GM19238 (cell line): Measurements from ENCODE around the gene MAP7D1.
"Not testable (repeated sequence)": the region's sequence is repeated elsewhere in the genome, so short reads cannot be mapped to it uniquely, and the experiment has no call there.

Experiments
- DNase-seq: peaks from one replicate; pipeline ENCODE4 v3.0.0; 2011; ENCODE audit warnings: low spot score; ENCODE audit not compliant: insufficient read length

Gene MAP7D1

GRCh38 chr1:36166938-36167905, 11.3 kb downstream of the MAP7D1 start:
- DNase-seq = no peak

- no peak for DNase-seq
Measured at GRCh38 chr1:36168514-36168913, 12.6 kb downstream of the MAP7D1 start.

DNA sequence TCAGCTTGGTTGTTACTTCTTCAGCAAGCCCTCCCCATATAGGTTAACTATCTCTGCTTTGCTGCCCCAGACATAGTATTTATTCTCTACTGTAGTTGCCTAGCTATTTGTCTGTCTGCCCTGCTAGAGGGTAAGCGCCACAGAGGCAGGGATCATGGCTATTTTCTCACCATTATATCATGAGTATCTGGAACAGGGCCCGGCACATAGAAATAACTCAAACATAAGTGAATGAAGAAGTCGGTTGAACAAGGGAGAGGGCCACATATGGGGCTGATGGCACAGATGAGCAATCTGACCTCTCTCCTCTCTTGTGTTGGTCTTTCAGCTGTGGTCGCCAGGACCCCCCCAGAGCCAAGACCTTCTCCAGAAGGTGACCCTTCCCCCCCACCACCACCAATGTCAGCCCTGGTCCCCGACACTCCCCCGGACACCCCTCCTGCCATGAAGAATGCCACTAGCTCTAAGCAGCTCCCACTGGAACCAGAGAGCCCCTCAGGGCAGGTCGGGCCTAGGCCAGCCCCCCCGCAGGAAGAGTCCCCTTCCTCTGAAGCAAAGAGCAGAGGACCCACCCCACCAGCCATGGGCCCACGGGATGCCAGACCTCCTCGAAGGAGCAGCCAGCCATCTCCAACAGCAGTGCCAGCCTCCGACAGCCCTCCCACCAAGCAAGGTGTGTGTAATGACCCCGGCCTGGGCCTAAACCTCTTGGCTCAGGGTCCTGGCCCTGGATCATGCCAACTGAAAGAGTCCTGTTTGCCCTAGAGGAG, 14.9 kb downstream of the MAP7D1 start:
- DNase-seq = no peak

DNA sequence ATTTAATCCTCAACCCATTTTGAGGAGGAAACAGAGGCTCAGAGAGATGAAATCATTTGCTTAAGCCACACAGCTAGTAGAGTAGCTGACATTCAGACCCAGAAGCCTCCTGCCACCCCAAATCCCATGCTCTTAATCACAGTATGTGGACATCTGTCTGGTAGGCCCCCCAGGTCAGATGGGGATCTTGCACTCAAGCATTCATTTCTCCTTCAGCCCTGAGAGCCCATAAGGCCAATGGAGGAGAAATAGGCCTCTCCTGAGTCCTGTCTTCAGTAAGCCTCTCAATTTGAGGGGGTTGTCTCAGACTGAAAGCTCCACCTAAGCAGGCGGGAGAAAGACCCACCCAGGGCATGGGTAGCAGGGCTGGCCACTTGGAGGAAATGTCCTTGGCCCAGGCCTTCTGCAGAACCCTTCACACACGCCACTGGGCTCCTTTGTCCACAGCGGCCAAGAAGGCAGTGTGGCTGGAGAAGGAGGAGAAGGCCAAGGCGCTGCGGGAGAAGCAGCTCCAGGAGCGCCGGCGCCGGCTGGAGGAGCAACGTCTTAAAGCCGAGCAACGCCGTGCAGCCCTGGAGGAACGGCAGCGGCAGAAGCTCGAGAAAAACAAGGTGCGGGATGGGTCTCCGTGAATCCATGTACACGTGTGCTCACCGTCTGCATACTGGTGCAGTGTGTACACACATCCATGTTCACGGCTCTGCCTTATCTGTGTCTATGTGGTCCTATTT, 16.2 kb downstream of the MAP7D1 start:
- no peak for DNase-seq

GRCh38 chr1:36172983-36173382, 17.0 kb downstream of the MAP7D1 start:
- DNase-seq = no peak

DNA sequence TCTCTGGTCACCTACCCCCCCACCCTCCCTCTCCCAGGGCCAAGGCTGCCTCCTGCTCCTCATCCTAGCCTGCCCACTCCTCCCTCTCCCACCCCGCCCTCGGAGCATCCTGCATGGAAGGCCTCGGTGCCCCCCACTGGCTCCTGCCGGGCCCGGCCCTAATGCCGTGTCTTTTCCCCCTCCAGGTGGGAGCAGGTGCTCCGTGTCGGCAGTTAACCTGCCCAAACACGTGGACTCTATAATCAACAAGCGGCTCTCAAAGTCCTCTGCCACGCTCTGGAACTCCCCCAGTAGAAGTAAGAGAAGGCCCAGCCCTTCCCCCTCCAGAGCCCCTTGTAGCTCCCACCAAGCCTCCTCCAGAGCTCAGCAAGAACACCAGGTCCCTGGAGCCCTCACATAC, 18.8 kb downstream of the MAP7D1 start:
- no peak for DNase-seq

GRCh38 chr1:36175137-36176095, 19.5 kb downstream of the MAP7D1 start:
- DNase-seq = no peak

DNA sequence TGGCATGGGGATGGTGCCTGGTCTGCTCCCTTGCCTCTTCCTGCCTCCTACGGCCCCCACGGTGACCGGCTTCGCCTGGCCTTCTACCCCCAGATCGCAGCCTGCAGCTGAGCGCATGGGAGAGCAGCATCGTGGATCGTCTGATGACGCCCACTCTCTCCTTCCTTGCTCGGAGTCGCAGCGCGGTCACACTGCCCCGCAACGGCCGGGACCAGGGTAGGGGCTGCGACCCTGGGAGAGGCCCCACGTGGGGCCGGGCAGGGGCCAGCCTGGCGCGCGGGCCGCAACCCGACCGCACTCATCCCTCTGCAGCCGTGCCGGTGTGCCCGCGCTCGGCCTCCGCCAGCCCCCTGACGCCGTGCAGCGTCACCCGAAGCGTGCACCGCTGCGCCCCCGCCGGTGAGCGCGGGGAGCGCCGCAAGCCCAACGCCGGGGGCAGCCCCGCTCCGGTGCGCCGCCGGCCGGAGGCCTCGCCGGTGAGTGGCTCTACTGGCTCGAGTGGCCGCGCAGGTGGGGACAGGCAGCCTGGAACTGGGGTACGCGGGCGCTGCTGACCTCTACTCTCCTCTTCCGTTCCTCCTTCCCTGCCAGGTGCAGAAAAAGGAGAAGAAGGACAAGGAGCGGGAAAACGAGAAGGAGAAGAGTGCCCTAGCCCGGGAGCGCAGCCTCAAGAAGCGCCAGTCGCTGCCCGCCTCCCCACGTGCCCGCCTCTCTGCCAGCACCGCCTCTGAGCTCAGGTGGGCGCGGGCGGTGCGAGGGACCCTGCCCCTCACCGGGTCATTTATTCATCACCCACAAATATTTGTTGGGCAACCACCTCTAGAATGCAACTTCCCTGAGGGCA, 20.4 kb downstream of the MAP7D1 start:
- DNase-seq = no peak

GRCh38 chr1:36177589-36178431, 21.9 kb downstream of the MAP7D1 start:
- DNase-seq = no peak

DNA sequence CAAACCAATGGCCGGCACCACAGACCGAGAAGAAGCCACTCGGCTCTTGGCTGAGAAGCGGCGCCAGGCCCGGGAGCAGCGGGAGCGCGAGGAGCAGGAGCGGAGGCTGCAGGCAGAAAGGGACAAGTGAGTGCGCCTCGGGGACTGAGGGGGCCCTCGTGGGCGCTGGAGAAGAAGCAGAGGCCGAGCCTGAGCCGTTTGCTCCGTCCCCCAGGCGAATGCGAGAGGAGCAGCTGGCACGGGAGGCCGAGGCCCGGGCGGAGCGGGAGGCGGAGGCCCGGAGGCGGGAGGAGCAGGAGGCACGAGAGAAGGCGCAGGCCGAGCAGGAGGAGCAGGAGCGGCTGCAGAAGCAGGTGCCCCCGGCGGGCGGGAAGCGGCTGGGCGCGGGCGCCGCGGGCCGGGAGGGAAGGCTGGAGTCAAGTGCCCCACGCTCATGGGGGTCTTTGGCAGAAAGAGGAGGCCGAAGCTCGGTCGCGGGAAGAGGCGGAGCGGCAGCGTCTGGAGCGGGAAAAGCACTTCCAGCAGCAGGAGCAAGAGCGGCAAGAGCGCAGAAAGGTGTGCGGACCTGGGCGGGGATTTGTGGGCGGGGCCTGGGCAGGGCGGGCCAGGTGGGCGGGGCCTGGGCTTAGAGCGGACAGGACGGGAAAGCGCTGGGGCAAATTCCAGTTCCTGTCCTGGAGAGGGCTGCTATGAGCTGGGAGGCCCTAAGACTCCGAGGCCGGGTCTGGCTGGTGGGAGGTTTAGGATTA, 22.7 kb downstream of the MAP7D1 start:
- no peak for DNase-seq

GRCh38 chr1:36179220-36179600, 23.2 kb downstream of the MAP7D1 start:
- DNase-seq = no peak

DNA sequence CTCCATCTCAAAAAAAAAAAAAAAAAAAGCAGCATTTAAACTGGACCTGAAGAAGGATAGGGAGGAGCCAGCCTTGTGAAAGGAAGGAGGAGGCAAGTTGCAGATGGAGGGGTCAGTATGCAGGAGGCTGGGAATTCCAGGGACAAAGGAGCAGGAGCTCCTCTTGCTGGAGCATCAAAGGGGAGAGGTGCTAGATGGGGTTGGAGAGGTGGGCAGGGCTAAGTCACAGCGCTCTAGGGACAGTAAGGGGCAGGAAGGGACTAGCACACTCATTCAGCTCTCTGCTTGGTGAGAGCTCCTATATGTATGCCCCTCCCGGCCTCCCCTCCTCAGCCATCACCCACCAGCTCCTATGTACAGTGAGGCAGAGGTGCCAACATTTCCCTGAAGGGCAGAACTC, 26.8 kb downstream of the MAP7D1 start:
- DNase-seq = no peak

- no peak for DNase-seq
Measured at GRCh38 chr1:36183309-36183856, 27.4 kb downstream of the MAP7D1 start.

DNA sequence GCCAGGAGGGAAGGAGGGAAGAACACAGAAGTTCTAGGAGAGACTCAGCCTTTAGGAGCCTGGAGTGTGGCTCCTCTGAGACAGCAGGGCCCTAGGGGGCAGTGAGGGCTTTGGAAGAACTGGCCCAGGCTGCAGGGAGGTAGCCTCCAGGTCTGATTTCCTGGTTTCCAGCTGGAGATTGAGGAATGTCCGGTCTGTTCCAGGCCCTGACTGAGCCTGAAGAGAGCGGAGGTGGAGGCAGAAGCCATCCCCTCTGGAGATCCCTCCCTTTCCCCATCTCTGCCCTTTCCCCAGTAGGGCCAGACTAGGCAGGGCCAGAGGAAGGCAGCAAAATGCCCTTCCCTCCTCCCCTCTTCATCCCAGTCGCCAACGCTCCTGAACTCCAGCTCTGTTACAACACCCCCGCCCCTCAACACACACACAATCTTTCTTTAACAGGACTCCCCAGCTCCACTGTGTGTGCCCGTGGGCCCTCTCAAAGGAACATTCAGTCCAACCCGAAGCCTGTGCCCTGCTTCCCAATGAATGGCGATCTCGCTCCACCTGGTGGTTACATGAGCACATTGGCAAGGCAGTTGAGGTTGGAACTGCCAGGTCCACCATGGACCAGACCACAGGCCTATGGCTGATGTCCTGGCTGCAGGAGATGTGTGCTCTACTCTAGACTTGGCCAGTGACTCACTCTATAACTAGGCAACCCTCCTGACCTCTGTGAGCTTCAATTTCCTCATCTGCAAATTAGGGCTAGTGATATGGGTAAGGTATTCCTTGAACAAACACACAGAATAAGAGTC, 32.0 kb downstream of the MAP7D1 start:
- DNase-seq = peak; percentile 75

DNA sequence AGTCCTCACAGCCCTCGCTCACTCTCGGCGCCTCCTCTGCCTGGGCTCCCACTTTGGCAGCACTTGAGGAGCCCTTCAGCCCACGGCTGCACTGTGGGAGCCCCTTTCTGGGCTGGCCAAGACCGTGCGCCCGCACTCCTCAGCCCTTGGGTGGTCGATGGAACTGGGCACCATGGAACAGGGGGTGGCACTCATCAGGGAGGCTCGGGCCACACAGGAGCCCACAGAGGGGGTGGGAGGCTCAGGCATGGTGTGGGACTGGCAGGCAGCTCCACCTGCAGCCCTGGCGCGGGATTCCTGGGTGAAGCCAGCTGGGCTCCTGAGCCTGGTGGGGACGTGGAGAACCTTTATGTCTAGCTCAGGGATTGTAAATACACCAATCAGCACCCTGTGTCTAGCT, 40.8 kb downstream of the MAP7D1 start:
- not testable (repeated sequence) for DNase-seq

GRCh38 chr1:36198641-36199040, 42.7 kb downstream of the MAP7D1 start:
- no peak for DNase-seq
